ENCODE data around the gene RBM15B.
"Not testable (repeated sequence)": the region's sequence is repeated elsewhere in the genome, so short reads cannot be mapped to it uniquely, and the experiment has no call there.

Gene RBM15B, protein sequence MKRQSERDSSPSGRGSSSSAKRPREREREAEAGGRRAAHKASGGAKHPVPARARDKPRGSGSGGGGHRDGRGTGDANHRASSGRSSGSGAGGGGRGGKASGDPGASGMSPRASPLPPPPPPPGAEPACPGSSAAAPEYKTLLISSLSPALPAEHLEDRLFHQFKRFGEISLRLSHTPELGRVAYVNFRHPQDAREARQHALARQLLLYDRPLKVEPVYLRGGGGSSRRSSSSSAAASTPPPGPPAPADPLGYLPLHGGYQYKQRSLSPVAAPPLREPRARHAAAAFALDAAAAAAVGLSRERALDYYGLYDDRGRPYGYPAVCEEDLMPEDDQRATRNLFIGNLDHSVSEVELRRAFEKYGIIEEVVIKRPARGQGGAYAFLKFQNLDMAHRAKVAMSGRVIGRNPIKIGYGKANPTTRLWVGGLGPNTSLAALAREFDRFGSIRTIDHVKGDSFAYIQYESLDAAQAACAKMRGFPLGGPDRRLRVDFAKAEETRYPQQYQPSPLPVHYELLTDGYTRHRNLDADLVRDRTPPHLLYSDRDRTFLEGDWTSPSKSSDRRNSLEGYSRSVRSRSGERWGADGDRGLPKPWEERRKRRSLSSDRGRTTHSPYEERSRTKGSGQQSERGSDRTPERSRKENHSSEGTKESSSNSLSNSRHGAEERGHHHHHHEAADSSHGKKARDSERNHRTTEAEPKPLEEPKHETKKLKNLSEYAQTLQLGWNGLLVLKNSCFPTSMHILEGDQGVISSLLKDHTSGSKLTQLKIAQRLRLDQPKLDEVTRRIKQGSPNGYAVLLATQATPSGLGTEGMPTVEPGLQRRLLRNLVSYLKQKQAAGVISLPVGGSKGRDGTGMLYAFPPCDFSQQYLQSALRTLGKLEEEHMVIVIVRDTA

DNA sequence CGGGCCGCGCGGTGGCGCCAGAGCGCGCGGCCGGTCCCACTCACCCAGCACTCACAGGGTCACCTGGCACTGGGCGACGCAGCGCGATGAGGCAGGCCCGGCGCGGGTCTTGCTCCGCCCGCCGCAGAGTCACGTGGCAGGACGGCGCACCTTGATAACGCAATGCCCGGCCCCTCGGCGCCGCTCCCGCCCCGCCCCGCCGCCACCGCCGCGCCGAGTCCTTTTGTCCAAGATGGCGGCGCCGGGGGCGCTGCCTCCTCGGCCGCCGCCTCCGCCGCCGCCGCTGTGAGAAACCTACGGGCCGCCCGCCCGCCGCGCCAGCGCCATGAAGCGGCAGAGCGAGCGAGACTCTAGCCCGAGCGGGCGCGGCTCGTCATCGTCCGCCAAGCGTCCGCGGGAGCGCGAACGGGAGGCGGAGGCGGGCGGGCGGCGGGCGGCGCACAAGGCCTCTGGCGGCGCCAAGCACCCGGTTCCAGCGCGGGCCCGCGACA is at the start of gene RBM15B:
TSS of gene RBM15B (plus strand) at position 211 of the 491 bp plus-strand sequence. CDS start at position 326, 115 bp downstream.
- peak; percentile 99 for DNase-seq

DNA sequence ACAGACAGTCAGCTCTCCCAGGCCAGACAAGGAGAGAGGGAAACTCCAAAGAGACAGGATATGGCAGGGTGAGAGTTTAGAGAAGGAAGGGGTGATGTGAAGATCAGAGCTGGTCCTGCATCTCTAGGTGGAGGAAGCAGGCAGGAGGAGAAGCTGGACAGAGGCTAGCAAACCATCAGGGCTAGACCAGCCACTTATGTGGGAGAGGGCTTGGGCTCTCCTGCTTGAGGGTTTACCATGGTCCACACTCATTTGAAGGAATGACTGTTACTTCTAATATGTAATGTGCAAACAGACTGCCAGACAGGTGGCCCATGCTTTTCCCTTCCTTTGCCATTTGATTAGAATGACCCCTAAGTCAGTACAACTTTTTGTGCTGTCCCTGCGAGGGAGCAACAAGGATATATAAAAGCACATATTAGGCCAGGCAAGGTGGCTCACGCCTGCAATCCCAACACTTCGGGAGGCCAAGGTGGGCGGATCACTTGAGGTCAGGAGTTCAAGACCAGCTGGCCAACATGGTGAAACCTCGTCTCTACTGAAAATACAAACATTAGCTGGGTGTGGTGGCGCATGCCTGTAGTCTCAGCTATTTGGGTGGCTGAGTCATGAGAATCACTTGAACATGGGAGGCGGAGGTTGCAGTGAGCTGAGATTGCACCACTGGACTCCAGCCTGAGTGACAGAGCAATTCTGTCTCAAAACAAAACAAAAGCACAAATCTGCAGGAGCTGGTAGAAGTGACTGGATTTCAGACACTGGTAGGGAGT is 47.0 kb upstream of the RBM15B start:
- DNase-seq, result no peak

DNA sequence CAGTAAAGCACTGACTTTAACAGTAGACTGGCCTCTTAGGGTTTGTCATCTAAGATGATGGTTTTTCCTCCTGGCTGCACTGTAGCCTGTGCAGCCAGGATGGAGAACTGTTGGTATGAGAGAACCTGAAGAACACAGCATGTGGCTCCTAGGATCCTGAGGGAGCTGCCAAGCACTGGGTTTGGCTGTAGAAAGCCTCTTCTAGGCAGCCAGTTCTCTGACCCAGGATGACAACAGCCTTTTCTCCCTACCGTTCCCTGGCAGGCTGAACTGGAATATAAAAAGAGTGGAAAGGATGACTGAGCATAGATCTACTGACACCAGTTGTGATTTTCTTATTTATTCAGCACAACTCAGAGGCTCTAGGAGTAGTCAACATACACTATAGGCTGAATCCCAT is 40.3 kb upstream of the RBM15B start:
- no peak for DNase-seq

DNA sequence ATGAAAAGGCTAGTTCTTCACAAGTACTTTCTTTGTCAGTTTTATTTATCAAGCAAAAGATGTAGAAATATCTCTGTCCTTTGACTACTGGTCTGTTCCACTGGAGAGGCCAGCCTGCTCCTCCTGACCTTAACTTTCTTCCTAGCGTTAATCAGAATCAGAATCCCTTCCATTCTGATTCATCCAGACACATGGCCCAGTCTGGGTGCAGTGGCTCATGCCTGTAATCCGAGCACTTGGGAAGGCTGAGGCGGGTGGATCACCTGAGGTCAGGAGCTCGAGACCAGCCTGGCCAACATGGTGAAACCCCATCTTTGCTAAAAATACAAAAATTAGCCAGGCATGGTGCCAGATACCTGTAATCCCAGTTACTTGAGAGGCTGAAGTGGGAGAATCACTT is 38.0 kb upstream of the RBM15B start:
- no peak for DNase-seq

DNA sequence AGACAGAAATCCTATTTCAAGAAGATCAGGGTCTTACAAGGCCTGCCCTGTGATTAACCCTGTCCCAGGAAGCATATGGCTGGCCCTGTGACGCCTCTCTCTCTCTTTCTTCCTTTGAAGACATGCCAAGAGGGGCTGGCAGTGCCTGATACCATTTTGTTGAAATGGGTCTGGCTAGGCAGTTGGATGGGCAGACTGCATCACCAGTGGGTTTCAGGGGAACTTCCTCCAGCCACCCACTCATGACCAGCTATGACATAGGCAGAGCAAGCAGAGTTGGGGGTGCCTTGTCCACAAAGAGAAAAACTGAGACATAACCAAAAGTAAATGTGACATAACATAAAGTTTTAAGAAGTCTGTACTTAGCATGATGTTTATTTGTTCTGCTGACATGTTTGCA is 37.4 kb upstream of the RBM15B start:
- DNase-seq, result no peak

DNA sequence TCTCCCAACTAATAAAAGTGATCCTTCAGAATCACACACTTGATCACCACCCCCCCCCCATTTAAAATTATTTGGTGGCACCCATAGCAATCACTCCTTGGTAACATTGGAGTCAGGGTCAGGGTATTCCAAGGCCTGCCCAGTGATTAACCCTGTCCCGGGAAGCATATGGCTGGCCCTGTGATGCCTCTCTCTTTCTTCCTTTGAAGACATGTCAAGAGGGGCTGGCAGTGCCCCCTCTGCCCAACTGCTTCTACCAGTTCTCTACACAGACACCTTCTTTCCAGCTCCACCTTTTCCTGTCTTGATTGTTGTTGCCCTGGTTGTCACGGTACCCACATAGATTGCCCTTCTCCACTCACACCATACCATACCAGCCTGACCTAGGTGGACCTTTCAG is 36.9 kb upstream of the RBM15B start:
- no peak for DNase-seq

DNA sequence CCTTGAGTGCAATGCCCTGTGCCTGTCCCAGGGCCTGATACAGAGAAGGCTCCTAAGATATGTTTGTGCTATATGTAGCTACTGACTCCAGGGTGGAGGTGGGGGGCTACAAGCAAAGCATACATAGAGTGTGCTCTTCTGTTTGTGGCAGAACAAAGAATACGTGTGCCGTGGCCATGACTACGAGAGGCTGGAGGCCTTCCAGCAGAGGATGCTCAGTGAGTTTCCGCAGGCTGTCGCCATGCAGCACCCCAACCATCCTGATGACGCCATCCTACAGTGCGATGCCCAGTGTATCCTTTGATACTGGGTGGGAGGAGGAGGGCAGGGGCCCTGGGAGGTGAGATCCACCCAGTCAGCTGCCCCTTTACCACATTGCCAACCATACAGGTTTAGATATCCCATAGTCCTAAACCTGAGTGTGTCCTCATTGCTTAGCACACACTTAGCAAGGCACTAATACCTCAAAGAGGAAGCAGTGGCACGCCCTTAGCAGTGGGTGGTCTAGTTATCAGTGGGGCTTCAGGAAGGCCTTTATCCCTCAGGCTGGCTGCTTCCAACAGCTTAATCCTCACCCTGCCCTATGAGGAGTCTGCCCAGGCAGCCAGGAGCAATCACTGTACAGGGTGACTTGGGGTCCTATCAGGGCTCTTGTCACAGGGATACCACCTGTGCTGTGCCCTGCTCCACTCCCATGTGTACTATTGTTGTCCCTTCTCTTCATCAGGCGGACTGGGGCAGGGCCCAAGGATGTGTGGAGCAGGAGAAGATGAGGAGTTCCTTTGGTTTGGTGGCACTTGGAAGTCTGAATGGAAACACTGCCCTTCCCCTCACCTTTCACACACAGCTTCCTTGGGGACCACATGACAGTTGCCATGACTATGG is 36.1 kb upstream of the RBM15B start:
- DNase-seq, result no peak

DNA sequence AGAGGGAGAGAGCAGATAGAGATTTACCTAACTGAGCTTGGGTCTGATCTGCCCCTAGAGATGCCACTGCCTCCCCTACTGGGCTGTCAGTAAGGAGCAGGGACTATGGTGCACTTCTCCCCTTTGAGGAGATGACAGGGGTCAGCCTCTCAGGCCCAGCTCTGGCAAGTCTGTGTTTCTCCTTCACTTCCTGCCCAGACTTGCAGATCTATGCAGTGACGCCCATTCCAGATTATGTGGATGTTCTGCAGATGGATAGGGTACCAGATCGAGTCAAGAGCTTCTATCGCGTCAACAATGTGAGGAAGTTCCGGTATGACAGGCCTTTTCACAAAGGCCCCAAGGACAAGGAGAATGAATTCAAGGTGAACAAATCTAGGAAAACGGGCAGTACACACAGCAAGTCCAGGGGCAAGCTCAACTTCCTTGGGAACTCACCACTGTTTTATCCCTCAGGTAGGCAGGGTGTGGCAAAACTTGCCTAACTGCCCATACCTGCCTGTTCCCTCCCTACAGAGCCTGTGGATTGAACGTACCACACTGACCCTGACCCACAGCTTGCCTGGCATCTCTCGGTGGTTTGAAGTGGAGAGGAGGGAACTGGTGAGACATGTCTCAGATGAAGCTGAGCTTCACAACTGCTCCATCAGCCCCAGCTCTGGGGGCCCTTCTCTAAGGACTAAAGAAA is 35.0 kb upstream of the RBM15B start:
- no peak for DNase-seq

DNA sequence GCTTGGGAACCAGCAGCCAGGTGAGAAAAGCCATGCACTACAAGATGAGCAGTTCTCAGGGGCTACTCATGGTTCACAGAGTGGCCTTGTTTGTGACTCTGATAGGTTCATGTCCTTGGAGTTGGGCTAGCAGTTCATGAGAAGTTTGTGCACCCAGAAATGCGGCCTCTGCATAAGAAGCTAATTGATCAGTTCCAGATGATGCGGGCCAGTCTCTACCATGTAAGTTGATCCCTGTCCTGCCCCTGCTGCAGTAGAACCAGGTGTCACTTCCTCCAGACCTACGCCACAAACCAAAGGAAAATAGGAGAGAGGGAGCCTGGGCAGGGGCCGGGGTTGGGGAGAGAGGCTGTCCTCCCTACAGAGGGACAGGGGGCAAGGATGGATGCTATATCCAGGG is 33.2 kb upstream of the RBM15B start:
- no peak for DNase-seq

DNA sequence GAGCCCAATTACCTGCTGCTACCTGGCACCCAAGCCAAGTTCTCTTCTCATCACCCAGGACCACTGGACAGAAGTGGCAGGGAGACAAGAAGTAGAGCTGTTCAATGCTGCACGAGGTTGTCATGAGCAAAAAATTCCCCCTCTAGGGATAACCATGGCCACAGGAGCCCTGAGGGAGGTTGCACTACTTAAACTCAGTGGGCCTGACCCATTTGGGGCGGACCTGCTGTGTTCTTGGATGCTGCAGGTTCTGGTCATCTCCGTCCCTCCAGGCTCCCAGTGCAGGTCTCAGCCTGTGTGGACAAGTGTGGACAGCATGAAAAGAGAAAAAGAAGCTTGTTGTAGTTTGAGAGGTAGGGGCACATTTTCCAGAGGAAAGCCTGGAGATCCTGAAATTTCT is 32.1 kb upstream of the RBM15B start:
- no peak for DNase-seq

DNA sequence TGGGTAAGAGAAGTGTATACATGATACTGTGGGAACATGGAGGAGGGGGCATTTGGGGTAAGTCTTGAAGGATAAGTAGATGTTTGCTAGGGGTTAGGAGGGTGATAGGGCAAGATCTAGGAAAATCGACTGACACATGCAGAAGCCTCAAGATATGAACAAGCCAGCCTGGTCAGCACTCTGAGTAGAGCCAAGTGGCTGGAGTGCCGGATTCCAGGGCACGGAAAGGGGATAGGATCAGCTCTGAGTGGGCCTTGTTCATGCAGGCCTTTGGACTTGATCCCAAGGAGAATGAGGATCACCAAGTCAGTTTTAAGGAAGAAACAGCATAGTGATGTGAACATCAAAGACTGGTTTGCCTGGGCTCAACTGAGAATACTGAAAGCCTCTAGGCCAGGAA is 30.3 kb upstream of the RBM15B start:
- DNase-seq, result no peak

DNA sequence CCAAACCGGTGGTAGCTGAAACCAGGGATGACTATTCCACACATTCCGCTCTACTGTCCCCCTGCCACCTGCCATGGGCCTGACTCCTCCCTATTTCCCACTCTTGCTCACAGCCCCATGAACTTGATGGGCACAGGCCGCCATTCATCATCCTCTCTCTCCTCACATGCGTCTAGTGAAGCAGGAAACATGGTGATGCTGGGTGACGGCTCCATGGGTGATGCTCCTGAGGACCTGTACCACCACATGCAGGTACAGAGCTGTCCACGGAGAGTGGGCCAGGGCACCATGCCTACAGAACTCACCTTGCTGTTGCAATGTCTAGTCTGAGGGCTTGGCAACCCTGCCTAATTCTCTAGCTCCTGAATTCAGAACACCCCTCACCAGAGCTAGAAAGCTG is 29.3 kb upstream of the RBM15B start:
- no peak for DNase-seq

DNA sequence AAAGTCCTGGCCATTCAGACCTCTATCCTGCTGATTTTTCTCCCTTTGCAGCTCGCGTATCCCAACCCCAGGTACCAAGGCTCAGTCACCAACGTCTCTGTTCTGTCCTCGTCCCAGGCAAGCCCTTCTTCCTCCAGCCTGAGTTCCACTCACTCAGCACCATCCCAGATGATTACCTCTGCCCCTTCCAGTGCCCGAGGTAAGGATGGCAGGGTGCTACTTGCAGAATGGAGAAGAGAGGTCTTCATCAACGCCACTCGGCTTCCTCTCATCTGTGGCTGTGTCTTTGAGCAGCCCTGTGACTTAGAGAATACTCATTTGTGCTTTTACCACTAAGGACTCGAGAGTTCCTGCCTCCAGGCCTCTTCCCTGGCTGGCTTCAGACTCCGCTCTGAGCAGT is 28.6 kb upstream of the RBM15B start:
- DNase-seq, result no peak

DNA sequence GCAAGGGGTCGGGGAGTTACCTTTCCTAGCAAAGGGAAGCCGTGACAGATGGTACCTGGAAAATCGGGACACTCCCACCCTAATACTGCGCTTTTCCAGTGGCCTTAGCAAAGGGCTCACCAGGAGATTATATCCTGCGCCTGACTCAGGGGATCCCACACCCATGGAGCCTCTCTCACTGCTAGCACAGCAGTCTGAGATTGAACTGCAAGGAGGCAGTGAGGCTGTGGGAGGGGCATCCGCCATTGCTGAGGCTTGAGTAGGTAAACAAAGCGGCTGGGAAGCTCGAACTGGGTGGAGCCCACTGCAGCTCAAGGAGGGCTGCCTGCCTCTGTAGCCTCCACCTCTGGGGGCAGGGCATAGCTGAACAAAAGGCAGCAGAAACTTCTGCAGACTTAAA is 22.8 kb upstream of the RBM15B start:
- not testable (repeated sequence) for DNase-seq

DNA sequence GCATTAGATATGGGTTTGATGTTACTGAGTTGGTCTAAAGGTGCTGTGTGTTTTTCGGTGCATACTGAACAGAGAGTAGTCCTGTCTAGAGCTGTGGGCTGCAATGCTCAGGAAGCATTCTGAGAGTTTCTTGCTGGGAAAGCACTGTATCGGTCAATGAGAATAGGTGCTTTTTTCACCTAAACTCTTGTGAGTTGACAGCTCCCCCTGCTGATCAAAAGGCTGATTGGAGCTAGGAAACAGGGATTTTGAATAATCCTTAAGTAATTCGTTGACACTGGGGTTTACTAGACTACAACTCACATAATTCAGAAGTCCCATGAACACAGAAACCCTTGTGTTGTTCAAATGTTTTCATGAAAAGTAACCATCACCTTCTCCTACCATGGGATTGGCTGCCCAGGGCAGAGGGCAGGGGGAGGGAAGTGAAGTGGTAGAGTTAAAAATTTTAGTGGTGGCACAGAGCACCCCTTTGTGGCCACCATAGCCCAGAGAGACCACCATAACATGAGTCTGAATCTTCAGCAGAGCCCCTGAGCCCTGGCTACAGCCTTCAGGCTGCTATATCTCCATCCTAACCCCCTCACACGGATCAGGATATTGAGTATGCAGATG is 19.0 kb upstream of the RBM15B start:
- peak; percentile 64 for DNase-seq

DNA sequence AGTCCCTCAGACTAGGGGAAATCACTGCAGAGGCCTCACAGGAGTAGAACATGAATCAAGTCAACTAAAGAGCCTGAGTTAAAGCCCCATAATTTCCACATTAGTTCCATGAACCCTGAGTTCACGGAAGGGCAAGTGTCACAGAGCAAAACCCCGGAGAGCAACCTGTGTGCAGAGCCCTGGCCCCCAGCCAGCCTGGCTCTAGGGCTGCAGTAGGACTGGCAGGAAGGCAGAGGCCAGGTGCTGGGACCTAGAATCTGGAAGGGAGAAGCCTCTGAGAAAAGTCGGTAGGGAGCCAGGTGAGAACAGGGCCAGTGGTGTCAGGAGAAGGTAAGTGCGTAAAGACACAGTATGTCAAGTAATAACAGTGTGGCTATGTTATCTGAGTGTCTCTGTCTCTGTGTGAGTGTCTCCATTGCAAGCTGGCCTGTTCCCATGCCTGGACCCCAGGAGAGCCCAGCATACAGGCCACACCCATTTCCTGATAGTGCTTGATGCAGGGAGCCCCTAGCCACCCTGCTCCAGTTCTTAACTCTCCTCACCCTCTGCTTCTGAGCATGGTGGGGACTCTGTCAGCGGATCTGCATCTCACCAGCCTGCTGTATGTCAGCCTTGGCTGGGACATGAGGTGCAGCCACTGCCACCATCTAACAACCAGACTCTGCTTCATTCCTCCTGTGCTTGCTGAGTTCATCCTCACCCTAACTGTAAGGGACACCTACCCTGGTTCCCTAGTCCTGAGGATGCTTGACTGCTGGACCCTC is 17.2 kb upstream of the RBM15B start:
- no peak for DNase-seq

DNA sequence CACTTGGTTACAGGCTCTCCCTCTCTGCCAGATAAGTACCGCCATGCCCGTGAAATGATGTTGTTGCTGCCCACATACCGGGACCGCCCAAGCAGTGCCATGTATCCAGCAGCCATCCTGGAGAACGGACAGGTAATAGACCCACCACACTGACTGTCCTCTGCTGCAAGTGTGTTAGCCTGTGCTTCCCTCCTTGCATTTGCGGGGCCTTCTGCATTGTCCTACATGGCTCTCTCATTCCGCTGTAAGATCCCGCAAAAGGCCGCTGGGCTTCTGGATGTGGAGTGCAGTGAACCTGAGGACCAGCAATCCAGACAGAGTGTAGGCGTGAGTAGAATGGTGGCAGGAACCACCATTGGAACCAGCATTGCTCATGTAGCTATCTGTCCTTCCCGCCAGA is 16.6 kb upstream of the RBM15B start:
- DNase-seq, result no peak

DNA sequence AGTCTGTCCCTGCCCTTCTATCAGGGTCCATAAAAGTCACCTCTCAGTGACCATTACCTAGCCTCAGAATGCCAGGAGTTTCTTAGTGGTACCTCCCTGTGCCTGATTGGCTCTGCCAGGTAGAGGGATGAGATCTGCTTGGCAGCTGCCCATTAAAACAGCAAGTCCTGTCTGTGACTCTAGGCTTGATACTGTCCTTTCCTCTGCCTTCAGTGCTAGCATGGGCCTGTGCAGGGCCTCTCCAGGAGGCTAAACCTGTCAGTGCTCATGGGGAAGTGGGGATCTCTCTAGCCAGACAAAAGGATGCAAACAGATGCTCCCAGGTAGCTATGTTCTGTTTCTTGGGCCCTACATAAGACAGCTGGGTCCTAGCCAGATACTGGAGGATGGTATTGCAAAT is 15.9 kb upstream of the RBM15B start:
- no peak for DNase-seq

DNA sequence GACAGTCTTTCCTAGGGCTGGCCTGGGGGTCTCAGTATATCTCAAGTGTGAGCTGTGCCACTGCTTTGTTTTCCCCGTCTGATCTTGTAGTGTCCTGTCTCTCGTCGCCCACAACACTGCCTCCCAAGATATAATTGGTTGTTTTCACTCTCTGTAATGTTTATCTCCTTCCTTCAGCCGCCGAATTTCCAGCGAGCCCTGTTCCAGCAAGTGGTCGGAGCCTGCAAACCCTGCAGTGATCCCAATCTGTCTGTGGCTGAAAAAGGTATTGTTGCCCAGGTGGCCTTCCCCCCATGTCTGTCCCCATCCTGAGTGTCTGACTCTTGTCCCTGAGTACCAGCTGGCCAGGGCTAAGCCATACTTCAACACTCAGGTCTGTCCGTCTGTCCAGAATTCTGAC is 15.5 kb upstream of the RBM15B start:
- DNase-seq, result no peak

DNA sequence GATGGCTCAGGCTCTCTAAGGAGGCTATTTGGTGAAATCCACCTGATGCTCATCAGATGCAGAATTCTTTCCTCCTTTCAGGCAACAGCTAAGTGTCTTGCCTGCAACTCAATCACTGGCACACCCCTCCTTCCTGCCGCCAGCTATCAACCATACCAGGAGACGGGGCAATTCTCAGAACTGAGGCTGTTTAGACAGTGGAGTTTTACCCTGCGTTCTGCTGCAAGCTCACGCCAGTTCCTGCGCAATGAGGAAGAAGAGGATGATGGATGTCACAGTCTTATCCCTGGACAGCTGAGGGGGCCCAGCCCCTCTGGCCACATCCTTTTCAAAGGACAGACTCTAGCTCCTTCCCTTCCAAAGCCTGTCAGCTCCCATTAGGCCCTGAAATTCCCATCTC is 13.0 kb upstream of the RBM15B start:
- DNase-seq, result no peak

All from activated CD4-positive, alpha-beta T cell treated with anti-CD3 and anti-CD28 coated beads, Interleukin-10, Interleukin-2, amounts not matched to agents 100 ng/mL and 50 ng/mL, durations not matched to agents 16 hours and 8 hours (primary cell).